HG02588 (cell line): ENCODE measurements around the gene FLRT2.

Source experiments
- ATAC-seq: cut with Tn5 transposase; IDR thresholded peaks from one replicate; pipeline ENCODE4 v1.9.1; 2021; ENCODE audit warnings: mild to moderate bottlenecking, moderate library complexity; ENCODE audit not compliant: unreplicated experiment

FLRT2 gene

GRCh38 chr14:85529803-85530574 is at the start of gene FLRT2:
Gene FLRT2, plus strand, starts transcription at chr14:85530144. Its CDS starts 91,371 bp downstream, at chr14:85621515.
- no peak for ATAC-seq

GRCh38 chr14:85481471-85481870 is 48.5 kb upstream of the FLRT2 start:
- no peak for ATAC-seq

- no peak for ATAC-seq
These were observed 47.4 kb upstream of the FLRT2 start for GRCh38 chr14:85482552-85482951.

- no peak for ATAC-seq
These were observed 46.9 kb upstream of the FLRT2 start for GRCh38 chr14:85483037-85483436.

GRCh38 chr14:85483652-85484051 is 46.3 kb upstream of the FLRT2 start:
- ATAC-seq, result no peak

- ATAC-seq, result no peak
These were observed 42.7 kb upstream of the FLRT2 start for GRCh38 chr14:85487215-85487614.

- no peak for ATAC-seq
These were observed 28.2 kb upstream of the FLRT2 start for GRCh38 chr14:85501751-85502150.

GRCh38 chr14:85508863-85509262 is 21.1 kb upstream of the FLRT2 start:
- ATAC-seq, result no peak

GRCh38 chr14:85512451-85512850 is 17.5 kb upstream of the FLRT2 start:
- no peak for ATAC-seq

- ATAC-seq, result no peak
These were observed 15.5 kb upstream of the FLRT2 start for GRCh38 chr14:85514487-85514886.

GRCh38 chr14:85516239-85517113 is 13.5 kb upstream of the FLRT2 start:
- ATAC-seq, result no peak

- ATAC-seq, result no peak
These were observed 12.7 kb upstream of the FLRT2 start for GRCh38 chr14:85517114-85517688.

GRCh38 chr14:85519661-85520305 is 10.2 kb upstream of the FLRT2 start:
- no peak for ATAC-seq

- no peak for ATAC-seq
These were observed 9.4 kb upstream of the FLRT2 start for GRCh38 chr14:85520581-85520980.

GRCh38 chr14:85523624-85524023 is 6.3 kb upstream of the FLRT2 start:
- ATAC-seq, result no peak

- no peak for ATAC-seq
These were observed 2.9 kb upstream of the FLRT2 start for GRCh38 chr14:85527006-85527405.

- ATAC-seq, result no peak
These were observed 2.4 kb upstream of the FLRT2 start for GRCh38 chr14:85527445-85528035.

GRCh38 chr14:85528080-85528896 is 1.7 kb upstream of the FLRT2 start:
- no peak for ATAC-seq

GRCh38 chr14:85528897-85529631 is 880 bp upstream of the FLRT2 start:
- no peak for ATAC-seq
